NOMO-1 (cell line): Measurements from ENCODE around the gene TUBB2B.
"Not testable (repeated sequence)": the region's sequence is repeated elsewhere in the genome, so short reads cannot be mapped to it uniquely, and the experiment has no call there.

ENCODE experiments used
- DNase-seq, 2 experiments: peaks; one replicate each; lab custom pipeline; 2025; ENCODE audit not compliant: unreplicated experiment in 2 of 2; lab: John Stamatoyannopoulos, UW

Gene TUBB2B

GRCh38 chr6:3212261-3212660 is 15.2 kb downstream of the TUBB2B start:
- no peak for DNase-seq

GRCh38 chr6:3211681-3212080 is 15.8 kb downstream of the TUBB2B start:
- no peak for DNase-seq

- no peak for DNase-seq
Measured at GRCh38 chr6:3210024-3210610, 17.3 kb downstream of the TUBB2B start.

- no peak for DNase-seq
Measured at GRCh38 chr6:3209114-3210023, 18.1 kb downstream of the TUBB2B start.

GRCh38 chr6:3208775-3209113 is 18.7 kb downstream of the TUBB2B start:
- DNase-seq, result no peak

- no peak for DNase-seq
Measured at GRCh38 chr6:3208098-3208774, 19.2 kb downstream of the TUBB2B start.

- no peak for DNase-seq
Measured at GRCh38 chr6:3206339-3207015, 21.0 kb downstream of the TUBB2B start.

- no peak for DNase-seq
Measured at GRCh38 chr6:3205913-3206312, 21.5 kb downstream of the TUBB2B start.

- DNase-seq, result no peak
Measured at GRCh38 chr6:3204921-3205320, 22.5 kb downstream of the TUBB2B start.

- no peak for DNase-seq
Measured at GRCh38 chr6:3202999-3203696, 24.3 kb downstream of the TUBB2B start.

GRCh38 chr6:3201388-3201787 is 26.1 kb downstream of the TUBB2B start:
- no peak for DNase-seq

- no peak for DNase-seq
Measured at GRCh38 chr6:3200682-3201081, 26.8 kb downstream of the TUBB2B start.

GRCh38 chr6:3199382-3199781 is 28.1 kb downstream of the TUBB2B start:
- DNase-seq, result no peak

GRCh38 chr6:3197734-3198133 is 29.7 kb downstream of the TUBB2B start:
- DNase-seq, result not testable (repeated sequence)

- no peak for DNase-seq
Measured at GRCh38 chr6:3196770-3197169, 30.7 kb downstream of the TUBB2B start.

GRCh38 chr6:3195695-3196497 is 31.6 kb downstream of the TUBB2B start:
- no peak for DNase-seq

GRCh38 chr6:3195420-3195694 is 32.1 kb downstream of the TUBB2B start:
- no peak for DNase-seq

GRCh38 chr6:3194535-3195419 is 32.7 kb downstream of the TUBB2B start:
- DNase-seq, result no peak
